Mesothelial cell of epicardium (in vitro differentiated cells): Measurements from ENCODE around the gene HMG20A. TPM values are rescaled to one million over a fixed set of nuclear protein-coding genes. Genes with fewer than 3 reads are reported as not detected.
"Not testable (repeated sequence)": the region's sequence is repeated elsewhere in the genome, so short reads cannot be mapped to it uniquely, and the experiment has no call there.

ENCODE experiments used
- DNase-seq, 2 experiments: peaks; one replicate each; pipeline ENCODE4 v3.0.0; 2021; ENCODE audit warnings: low spot score in 2 of 2; ENCODE audit not compliant: unreplicated experiment in 2 of 2
- H3K27ac Mint-ChIP-seq: 2 replicates; pipeline ENCODE4 v1.8.0; 2021; ENCODE audit warnings: mixed read lengths
- H3K27me3 Mint-ChIP-seq: 2 replicates; pipeline ENCODE4 v1.8.0; 2021; ENCODE audit warnings: low read depth, mixed read lengths
- H3K36me3 Mint-ChIP-seq: 2 replicates; pipeline ENCODE4 v1.8.0; 2021; ENCODE audit warnings: mixed read lengths
- H3K4me1 Mint-ChIP-seq: 2 replicates; pipeline ENCODE4 v1.8.0; 2021; ENCODE audit warnings: mixed read lengths
- H3K4me3 Mint-ChIP-seq: 2 replicates; pipeline ENCODE4 v1.8.0; 2021; ENCODE audit warnings: mild to moderate bottlenecking, moderate library complexity, mixed read lengths
- H3K9me3 Mint-ChIP-seq: 2 replicates; pipeline ENCODE4 v1.8.0; 2021; ENCODE audit warnings: mixed read lengths
- total RNA-seq: library from RNA; stranded (reverse); gene quantifications from 3 replicates; pipeline ENCODE4 v1.2.1, GENCODE V29; 2021
- TF ChIP-seq, protein P1 (sequence below): fragments of 200-600 bp; sonication (generic); IDR thresholded peaks from one replicate; pipeline ENCODE4 v1.5.0; 2021; ENCODE audit warnings: antibody characterized with exemption; ENCODE audit not compliant: unreplicated experiment

The HMG20A gene
- total RNA-seq, 1 donor from 2014 or later: 70.5 TPM

GRCh38 chr15:77398927-77399326 is 21.8 kb upstream of the HMG20A start:
- no peaks in the 10 kb centered on the region for H3K27me3 Mint-ChIP-seq
- H3K36me3 Mint-ChIP-seq: peaks cover 54% of the 10 kb centered on the region
- no peak overlapping the region for H3K4me3 Mint-ChIP-seq

GRCh38 chr15:77400258-77400657 is 20.4 kb upstream of the HMG20A start:
- peaks cover 43% of the 10 kb centered on the region for H3K36me3 Mint-ChIP-seq
- no peak overlapping the region for H3K27ac Mint-ChIP-seq
- no peak for DNase-seq
- peaks cover 8% of the 10 kb centered on the region for H3K4me1 Mint-ChIP-seq
- no peaks in the 10 kb centered on the region for H3K27me3 Mint-ChIP-seq
- H3K9me3 Mint-ChIP-seq: peaks cover 47% of the 10 kb centered on the region
- TF ChIP-seq, protein P1, sequence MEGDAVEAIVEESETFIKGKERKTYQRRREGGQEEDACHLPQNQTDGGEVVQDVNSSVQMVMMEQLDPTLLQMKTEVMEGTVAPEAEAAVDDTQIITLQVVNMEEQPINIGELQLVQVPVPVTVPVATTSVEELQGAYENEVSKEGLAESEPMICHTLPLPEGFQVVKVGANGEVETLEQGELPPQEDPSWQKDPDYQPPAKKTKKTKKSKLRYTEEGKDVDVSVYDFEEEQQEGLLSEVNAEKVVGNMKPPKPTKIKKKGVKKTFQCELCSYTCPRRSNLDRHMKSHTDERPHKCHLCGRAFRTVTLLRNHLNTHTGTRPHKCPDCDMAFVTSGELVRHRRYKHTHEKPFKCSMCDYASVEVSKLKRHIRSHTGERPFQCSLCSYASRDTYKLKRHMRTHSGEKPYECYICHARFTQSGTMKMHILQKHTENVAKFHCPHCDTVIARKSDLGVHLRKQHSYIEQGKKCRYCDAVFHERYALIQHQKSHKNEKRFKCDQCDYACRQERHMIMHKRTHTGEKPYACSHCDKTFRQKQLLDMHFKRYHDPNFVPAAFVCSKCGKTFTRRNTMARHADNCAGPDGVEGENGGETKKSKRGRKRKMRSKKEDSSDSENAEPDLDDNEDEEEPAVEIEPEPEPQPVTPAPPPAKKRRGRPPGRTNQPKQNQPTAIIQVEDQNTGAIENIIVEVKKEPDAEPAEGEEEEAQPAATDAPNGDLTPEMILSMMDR: no peak
- no peak overlapping the region for H3K4me3 Mint-ChIP-seq

More at GRCh38 chr15:77398927-77399326, 21.8 kb upstream of the HMG20A start:
- H3K4me1 Mint-ChIP-seq: peaks cover 8% of the 10 kb centered on the region
- peaks cover 52% of the 10 kb centered on the region for H3K9me3 Mint-ChIP-seq
- TF ChIP-seq, protein P1: no peak
- no peak overlapping the region for H3K27ac Mint-ChIP-seq
- DNase-seq: no peak

- no peak for DNase-seq
- H3K27ac Mint-ChIP-seq: no peak overlapping the region
Measured at GRCh38 chr15:77402740-77403379, 17.8 kb upstream of the HMG20A start.

DNA sequence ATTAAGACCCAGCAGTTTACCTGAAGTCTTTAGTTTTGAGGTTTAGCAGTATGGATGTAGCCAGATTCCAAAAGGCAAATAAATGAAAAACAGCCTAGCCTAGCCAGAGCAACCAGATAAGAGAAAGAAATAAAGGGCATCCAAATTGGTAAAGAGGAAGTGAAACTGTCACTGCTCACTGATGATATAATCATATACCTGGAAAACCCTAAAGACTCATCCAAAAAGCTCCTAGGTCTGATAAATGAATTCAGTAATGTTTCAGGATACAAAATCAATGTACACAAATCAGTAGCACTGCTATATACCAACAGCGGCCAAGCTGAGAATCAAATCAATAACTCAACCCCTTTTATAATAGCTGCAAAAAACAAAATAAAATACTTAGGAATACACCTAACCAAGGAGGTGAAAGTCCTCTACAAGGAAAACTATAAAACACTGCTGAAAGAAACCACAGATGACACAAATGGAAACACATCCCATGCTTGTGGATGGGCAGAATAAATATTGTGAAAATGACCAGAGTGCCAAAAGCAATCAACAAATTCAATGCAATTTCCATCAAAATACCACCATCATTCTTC is 14.4 kb upstream of the HMG20A start:
- peaks cover 20% of the 10 kb centered on the region for H3K4me1 Mint-ChIP-seq
- not testable (repeated sequence) for H3K27ac Mint-ChIP-seq, H3K4me3 Mint-ChIP-seq, DNase-seq, H3K27me3 Mint-ChIP-seq
- peaks cover 14% of the 10 kb centered on the region for H3K36me3 Mint-ChIP-seq
- H3K9me3 Mint-ChIP-seq: peaks cover 13% of the 10 kb centered on the region

More at GRCh38 chr15:77402740-77403379, 17.8 kb upstream of the HMG20A start:
- Mint-ChIP-seq H3K9me3 (peaks cover 38% of the 10 kb centered on the region), H3K36me3 (peaks cover 39% of the 10 kb centered on the region), H3K4me1 (peaks cover 13% of the 10 kb centered on the region), H3K27me3 (no peaks in the 10 kb centered on the region), H3K4me3 (no peak overlapping the region)
- TF ChIP-seq, protein P1: no peak

DNA sequence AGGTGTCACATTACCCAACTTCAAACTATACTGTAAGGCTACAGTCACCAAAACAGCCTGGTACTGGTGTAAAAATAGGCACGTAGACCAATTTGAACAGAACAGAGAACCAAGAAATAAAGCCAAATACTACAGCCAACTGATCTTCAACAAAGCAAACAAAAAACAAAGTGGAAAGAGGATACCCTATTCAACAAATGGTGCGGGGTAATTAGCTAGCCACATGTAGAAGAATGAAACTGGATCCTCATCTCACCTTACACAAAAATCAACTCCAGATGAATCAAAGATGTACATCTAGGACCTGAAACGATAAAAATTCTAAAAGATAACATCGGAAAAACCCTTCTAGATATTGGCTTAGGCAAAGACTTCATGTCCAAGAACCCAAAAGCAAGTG is 13.8 kb upstream of the HMG20A start:
- Mint-ChIP-seq H3K4me1 (peaks cover 20% of the 10 kb centered on the region), H3K9me3 (peaks cover 13% of the 10 kb centered on the region), H3K27me3 (no peaks in the 10 kb centered on the region), H3K36me3 (peaks cover 14% of the 10 kb centered on the region), H3K4me3 (no peak overlapping the region), H3K27ac (no peak overlapping the region)
- TF ChIP-seq, protein P1: no peak
- no peak for DNase-seq

GRCh38 chr15:77409259-77410156 is 11.2 kb upstream of the HMG20A start:
- H3K4me1 Mint-ChIP-seq: peaks cover 25% of the 10 kb centered on the region
- no peak overlapping the region for H3K27ac Mint-ChIP-seq
- TF ChIP-seq, protein P1: no peak
- H3K27me3 Mint-ChIP-seq: no peaks in the 10 kb centered on the region
- peaks cover 14% of the 10 kb centered on the region for H3K36me3 Mint-ChIP-seq
- no peak for DNase-seq
- H3K9me3 Mint-ChIP-seq: peaks cover 13% of the 10 kb centered on the region
- no peak overlapping the region for H3K4me3 Mint-ChIP-seq

- not testable (repeated sequence) for H3K4me3 Mint-ChIP-seq, DNase-seq, H3K27ac Mint-ChIP-seq, H3K27me3 Mint-ChIP-seq
- H3K4me1 Mint-ChIP-seq: peaks cover 25% of the 10 kb centered on the region
- H3K36me3 Mint-ChIP-seq: peaks cover 14% of the 10 kb centered on the region
- peaks cover 13% of the 10 kb centered on the region for H3K9me3 Mint-ChIP-seq
Measured at GRCh38 chr15:77410157-77410500, 10.6 kb upstream of the HMG20A start.
